ENCODE measurements around the gene TFDP2. TPM values are rescaled to one million over a fixed set of nuclear protein-coding genes. Genes with fewer than 3 reads are reported as not detected.

The TFDP2 gene
- total and polyA plus RNA-seq, 9 of the 15 experiments (the other 6 are each of a cell fraction or from before 2014, with no cell fraction given): 95.6 to 179 (median 126) TPM

- no peaks in the 10 kb centered on the region for H3K9me3 ChIP-seq (replicated peaks; ENCODE audit: control insufficient read depth, insufficient read depth, low read depth, low read length)
- no peak overlapping the region for H3K9ac ChIP-seq (ENCODE audit: insufficient read depth in 1 of 2, low read depth in 2 of 2, low read length in 2 of 2)
- ATAC-seq (no peak), DNase-seq (ENCODE audit: extremely low read depth in 1 of 4, low spot score in 3 of 4) (no peak), FAIRE-seq (no peak)
- no peaks in the 10 kb centered on the region for H3K27me3 ChIP-seq (ENCODE audit: control insufficient read depth in 2 of 2, insufficient read depth in 2 of 2, low read length in 2 of 2)
- H2AFZ ChIP-seq (ENCODE audit: low read depth, low read length): no peak overlapping the region
- POLR2A ChIA-PET: interaction anchor here (1.1 kb wide), 1 partner anchor 23 kb away, joined by 3 read pairs; no protein-coding TSS in a partner anchor
- no peaks in the 10 kb centered on the region for H4K20me1 ChIP-seq (replicated peaks; ENCODE audit: control insufficient read depth, insufficient read depth, low read length)
- BruUV-seq (replicated peaks): no TSS peak
- no peaks in the 10 kb centered on the region for H3K36me3 ChIP-seq (ENCODE audit: control insufficient read depth, insufficient read depth, low read length)
- CTCF ChIA-PET (ENCODE audit: low intra/inter-chr PET ratio): interaction anchor here (0.6 kb wide), 1 partner anchor 1862 kb away, joined by 3 read pairs; no protein-coding TSS in a partner anchor
- 50% methylated on average over 5 of the region's 5 CpGs for WGBS (ENCODE audit: insufficient coverage, low coverage, missing lambda C conversion rate)
- TF ChIP-seq KDM2B (CRISPR knock-in tag; IDR thresholded peaks at IDR 0.05): no peak
- TF ChIP-seq ELF2 (CRISPR knock-in tag; IDR thresholded peaks at IDR 0.05): no peak
- TF ChIP-seq TBL1XR1 (IDR thresholded peaks at IDR 0.05; ENCODE audit: low read length in 2 of 2): no peak
- no peak for TF ChIP-seq ZNF140 (CRISPR knock-in tag; IDR thresholded peaks at IDR 0.05)
- TF ChIP-seq TARDBP (IDR thresholded peaks at IDR 0.05): no peak
- no peak overlapping the region for H3K4me2 ChIP-seq (ENCODE audit: insufficient read depth, low read length)
- H3K79me2 ChIP-seq (ENCODE audit: control insufficient read depth, insufficient read depth, low read length): no peaks in the 10 kb centered on the region
- no peaks in the 10 kb centered on the region for H3K4me1 ChIP-seq (replicated peaks in 1 of 2; ENCODE audit: control insufficient read depth in 2 of 2, insufficient read depth in 2 of 2, low read length in 2 of 2)
- no peak overlapping the region for H3K27ac ChIP-seq (ENCODE audit: extremely low read depth, low read depth, low read length)
- H3K9me1 ChIP-seq (ENCODE audit: control insufficient read depth, insufficient read depth, low read length): no peaks in the 10 kb centered on the region
- in situ Hi-C loops (cut with MboI): no loop called here
- no peak overlapping the region for H3K4me3 ChIP-seq
- intact Hi-C loops (cut with micrococcal nuclease): no loop called here
These were observed 60.8 kb downstream of the TFDP2 start for GRCh38 chr3:142088522-142088921.

DNA sequence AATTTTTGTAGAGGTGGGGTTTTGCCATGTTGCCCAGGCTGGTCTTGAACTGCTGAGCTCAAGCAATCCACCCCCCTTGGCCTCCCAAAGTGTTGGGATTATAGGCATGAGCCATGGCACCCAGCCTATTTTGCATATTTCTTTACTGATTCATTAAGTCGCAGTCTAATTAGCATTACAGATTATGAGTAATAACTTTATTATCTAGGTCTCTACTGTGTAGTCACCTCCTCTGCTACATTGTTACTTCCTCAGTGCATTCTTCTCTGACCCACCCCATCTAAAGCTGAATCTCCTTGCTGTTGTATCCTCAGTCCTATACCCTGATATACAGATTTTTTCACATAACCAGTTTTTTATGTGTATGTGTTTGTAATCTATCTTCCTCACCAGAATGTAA is 61.7 kb downstream of the TFDP2 start:
- no peaks in the 10 kb centered on the region for H3K27me3 ChIP-seq (ENCODE audit: control insufficient read depth in 2 of 2, insufficient read depth in 2 of 2, low read length in 2 of 2)
- 85% methylated on average over 1 of the region's 1 CpG for WGBS (ENCODE audit: insufficient coverage, low coverage, missing lambda C conversion rate)
- H3K4me2 ChIP-seq (ENCODE audit: insufficient read depth, low read length): no peak overlapping the region
- no peaks in the 10 kb centered on the region for H4K20me1 ChIP-seq (replicated peaks; ENCODE audit: control insufficient read depth, insufficient read depth, low read length)
- no peaks in the 10 kb centered on the region for H3K36me3 ChIP-seq (ENCODE audit: control insufficient read depth, insufficient read depth, low read length)
- in situ Hi-C loops (cut with MboI) (no loop called here), intact Hi-C loops (cut with micrococcal nuclease) (no loop called here)
- CTCF ChIA-PET (ENCODE audit: low intra/inter-chr PET ratio): no interaction called here
- BruUV-seq (replicated peaks): no TSS peak
- no peaks in the 10 kb centered on the region for H3K9me3 ChIP-seq (replicated peaks; ENCODE audit: control insufficient read depth, insufficient read depth, low read depth, low read length)
- H3K9ac ChIP-seq (ENCODE audit: insufficient read depth in 1 of 2, low read depth in 2 of 2, low read length in 2 of 2): no peak overlapping the region
- POLR2A ChIA-PET: interaction anchor here (1.1 to 1.3 kb wide), 2 partner anchors 10 to 24 kb away, joined by 3 read pairs; no protein-coding TSS in a partner anchor
- H3K27ac ChIP-seq (ENCODE audit: extremely low read depth, low read depth, low read length): no peak overlapping the region
- H3K79me2 ChIP-seq (ENCODE audit: control insufficient read depth, insufficient read depth, low read length): no peaks in the 10 kb centered on the region
- ATAC-seq: no peak
- no peak for DNase-seq (ENCODE audit: extremely low read depth in 1 of 4, low spot score in 3 of 4)
- H3K4me1 ChIP-seq (replicated peaks in 1 of 2; ENCODE audit: control insufficient read depth in 2 of 2, insufficient read depth in 2 of 2, low read length in 2 of 2): no peaks in the 10 kb centered on the region
- no peak for FAIRE-seq
- H3K4me3 ChIP-seq: no peak overlapping the region
- H2AFZ ChIP-seq (ENCODE audit: low read depth, low read length): no peak overlapping the region
- H3K9me1 ChIP-seq (ENCODE audit: control insufficient read depth, insufficient read depth, low read length): no peaks in the 10 kb centered on the region
- TF ChIP-seq GATAD2B (IDR thresholded peaks at IDR 0.05; ENCODE audit: borderline replicate concordance) (no peak), MITF (IDR thresholded peaks at IDR 0.05) (no peak), RBM39 (optimal IDR thresholded peaks at IDR 0.05; ENCODE audit: low read depth, low read length) (no peak), E2F5 (CRISPR knock-in tag; IDR thresholded peaks at IDR 0.05) (no peak), GATA2 (CRISPR knock-in tag; IDR thresholded peaks at IDR 0.05) (no peak)
- TF ChIP-seq, protein P1, sequence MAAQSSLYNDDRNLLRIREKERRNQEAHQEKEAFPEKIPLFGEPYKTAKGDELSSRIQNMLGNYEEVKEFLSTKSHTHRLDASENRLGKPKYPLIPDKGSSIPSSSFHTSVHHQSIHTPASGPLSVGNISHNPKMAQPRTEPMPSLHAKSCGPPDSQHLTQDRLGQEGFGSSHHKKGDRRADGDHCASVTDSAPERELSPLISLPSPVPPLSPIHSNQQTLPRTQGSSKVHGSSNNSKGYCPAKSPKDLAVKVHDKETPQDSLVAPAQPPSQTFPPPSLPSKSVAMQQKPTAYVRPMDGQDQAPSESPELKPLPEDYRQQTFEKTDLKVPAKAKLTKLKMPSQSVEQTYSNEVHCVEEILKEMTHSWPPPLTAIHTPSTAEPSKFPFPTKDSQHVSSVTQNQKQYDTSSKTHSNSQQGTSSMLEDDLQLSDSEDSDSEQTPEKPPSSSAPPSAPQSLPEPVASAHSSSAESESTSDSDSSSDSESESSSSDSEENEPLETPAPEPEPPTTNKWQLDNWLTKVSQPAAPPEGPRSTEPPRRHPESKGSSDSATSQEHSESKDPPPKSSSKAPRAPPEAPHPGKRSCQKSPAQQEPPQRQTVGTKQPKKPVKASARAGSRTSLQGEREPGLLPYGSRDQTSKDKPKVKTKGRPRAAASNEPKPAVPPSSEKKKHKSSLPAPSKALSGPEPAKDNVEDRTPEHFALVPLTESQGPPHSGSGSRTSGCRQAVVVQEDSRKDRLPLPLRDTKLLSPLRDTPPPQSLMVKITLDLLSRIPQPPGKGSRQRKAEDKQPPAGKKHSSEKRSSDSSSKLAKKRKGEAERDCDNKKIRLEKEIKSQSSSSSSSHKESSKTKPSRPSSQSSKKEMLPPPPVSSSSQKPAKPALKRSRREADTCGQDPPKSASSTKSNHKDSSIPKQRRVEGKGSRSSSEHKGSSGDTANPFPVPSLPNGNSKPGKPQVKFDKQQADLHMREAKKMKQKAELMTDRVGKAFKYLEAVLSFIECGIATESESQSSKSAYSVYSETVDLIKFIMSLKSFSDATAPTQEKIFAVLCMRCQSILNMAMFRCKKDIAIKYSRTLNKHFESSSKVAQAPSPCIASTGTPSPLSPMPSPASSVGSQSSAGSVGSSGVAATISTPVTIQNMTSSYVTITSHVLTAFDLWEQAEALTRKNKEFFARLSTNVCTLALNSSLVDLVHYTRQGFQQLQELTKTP (IDR thresholded peaks at IDR 0.05; ENCODE audit: low read depth in 1 of 2, partially characterized antibody in 2 of 2): no peak

Data from K562 (cell line).